Adrenal gland (tissue), 12 donors: ENCODE results near the gene TBC1D14. TPM values are rescaled to one million over a fixed set of nuclear protein-coding genes. Genes with fewer than 3 reads are reported as not detected.
"Not testable (repeated sequence)": the region's sequence is repeated elsewhere in the genome, so short reads cannot be mapped to it uniquely, and the experiment has no call there.

Source experiments
- DNase-seq, 7 donors: peaks; one replicate each; pipeline ENCODE4 v3.0.0-alpha.2; 2019 to 2020
- H3K27ac ChIP-seq, 5 donors: fragments of 200-600 bp; sonication (generic) in 4 of 5; 1 replicate in 3 of 5; 2 replicates in 2 of 5; pipeline versions ENCODE4 v1.5.1 to v1.8.0; 2016 to 2020; ENCODE audit warnings: mild to moderate bottlenecking in 1 of 5
- H3K27me3 ChIP-seq: fragments of 200-600 bp; 2 replicates; pipeline ENCODE4 v1.8.0; 2021
- H3K36me3 ChIP-seq, 2 donors: fragments of 200-600 bp; replicated peaks in 1 of 2; 1 replicate in 1 of 2; 2 replicates in 1 of 2; pipeline versions ENCODE4 v1.5.1 to v1.8.0; 2018 to 2022
- H3K4me1 ChIP-seq, 2 donors: fragments of 200-600 bp; replicated peaks in 1 of 2; 1 replicate in 1 of 2; 2 replicates in 1 of 2; pipeline versions ENCODE4 v1.5.1 to v1.8.0; 2018 to 2021
- H3K4me3 ChIP-seq, 4 donors: fragments of 200-600 bp; sonication (generic) in 3 of 4; one replicate each; pipeline ENCODE4 v1.5.1; 2016 to 2018
- H3K9me3 ChIP-seq, 3 donors: fragments of 200-600 bp; sonication (generic) in 1 of 3; replicated peaks in 1 of 3; 1 replicate in 2 of 3; 2 replicates in 1 of 3; pipeline versions ENCODE4 v1.5.1 to v1.8.0; 2016 to 2021
- CTCF ChIP-seq, 6 experiments: fragments of 450-650 bp in 4 of 6; fragments of 200-600 bp in 2 of 6; sonication (generic) in 1 of 6; IDR thresholded peaks; 1 replicate in 5 of 6; 2 replicates in 1 of 6; pipeline versions ENCODE4 v1.5.1 to v1.8.0; 2016 to 2021; ENCODE audit warnings: antibody characterized with exemption in 6 of 6, mild to moderate bottlenecking in 2 of 6, moderate library complexity in 1 of 6
- POLR2A ChIP-seq, 2 donors: fragments of 450-650 bp; IDR thresholded peaks; one replicate each; pipeline ENCODE4 v1.6.1; 2017; ENCODE audit warnings: antibody characterized with exemption in 2 of 2, mild to moderate bottlenecking in 2 of 2, moderate library complexity in 1 of 2
- WGBS, 4 donors: extraction: QIAGEN DNeasy Blood & Tissue Kit in 2 of 4; methylation state at CpG; one replicate each; pipeline versions ENCODE4 v1.1.5 to v1.1.7; 2013 to 2017; 5-methylcytosine and 5-hydroxymethylcytosine counted together
- intact Hi-C, 2 donors: fragments of 100-400 bp; cut with DNase I; formaldehyde crosslinking; loops; one replicate each; pipeline versions ENCODE4 v1.14.1 to v1.15.0; 2022 to 2023
- polyA plus RNA-seq, 3 donors: library from polyadenylated mRNA; stranded (reverse); fragments of 200-250 nt in 2 of 3; fragments of 350-450 nt in 1 of 3; fragmentation: Illumina TruSeq in 1 of 3; extraction: RNeasy Lipid Tissue Mini Kit (QIAGEN cat#74804) in 1 of 3; gene quantifications; one replicate each; pipeline ENCODE4 v1.2.3, GENCODE V29; 2013 to 2014
- total RNA-seq, 9 donors: library from RNA; depleted of rRNA in 4 of 9; stranded (reverse); fragments of >200 nt in 4 of 9; fragments of 120-200 nt in 1 of 9; fragmentation: NEBNext Ultra II Directional in 1 of 9; extraction: Animal tissue kit (Norgen Biotek cat#: 25700) in 1 of 9; gene quantifications; one replicate each; pipeline versions ENCODE4 v1.1.0 to v1.2.4, GENCODE V29; 2013 to 2023
- donor health status: healthy with polysubstance abuse.
- donor health status: Bipolar disorder and iron deficiency.
- donor health status: DM: yes; HTN: yes; CAD: no.
- donor health status: DM: no; HTN: no; CAD: no.
- donor health status: DM: no; HTN: no; CAD: no.
- donor health status: DM: yes; HTN: yes; CAD: no.

TBC1D14 gene
- total and polyA plus RNA-seq, 12 donors, result 24.9 to 110 (median 83.0) TPM

GRCh38 chr4:6890358-6890757 lies 19.3 kb upstream of the TBC1D14 start:
- intact Hi-C loops, result no loop called here
- H3K4me3 ChIP-seq, result no peak overlapping the region
- H3K27me3 ChIP-seq, result no peaks in the 10 kb centered on the region
- no peaks in the 10 kb centered on the region for H3K9me3 ChIP-seq
- no peaks in the 10 kb centered on the region for H3K36me3 ChIP-seq
- no peak for DNase-seq
- no peak overlapping the region for H3K27ac ChIP-seq
- TF ChIP-seq CTCF (IDR thresholded peaks at IDR 0.05), result no peak
- TF ChIP-seq POLR2A (IDR thresholded peaks at IDR 0.05), result no peak
- H3K4me1 ChIP-seq, result peaks cover 27 to 46% of the 10 kb centered on the region in 2 donors
- 95 to 100% (median 98%) methylated on average over 3 of the region's 3 CpGs for WGBS, 4 donors

- DNase-seq, intact Hi-C loops, H3K4me3 ChIP-seq, H3K36me3 ChIP-seq, H3K27me3 ChIP-seq, H3K9me3 ChIP-seq: not testable (repeated sequence)
- WGBS, 4 donors, result 92 to 95% (median 93%) methylated on average over 7 to 9 of the region's 9 CpGs
- peaks cover 24 to 40% of the 10 kb centered on the region in 2 donors for H3K4me1 ChIP-seq
- H3K27ac ChIP-seq, result peak overlapping the region in 1 of 5 donors; percentile 72
Observed at GRCh38 chr4:6890971-6891370, 18.7 kb upstream of the TBC1D14 start.

DNA sequence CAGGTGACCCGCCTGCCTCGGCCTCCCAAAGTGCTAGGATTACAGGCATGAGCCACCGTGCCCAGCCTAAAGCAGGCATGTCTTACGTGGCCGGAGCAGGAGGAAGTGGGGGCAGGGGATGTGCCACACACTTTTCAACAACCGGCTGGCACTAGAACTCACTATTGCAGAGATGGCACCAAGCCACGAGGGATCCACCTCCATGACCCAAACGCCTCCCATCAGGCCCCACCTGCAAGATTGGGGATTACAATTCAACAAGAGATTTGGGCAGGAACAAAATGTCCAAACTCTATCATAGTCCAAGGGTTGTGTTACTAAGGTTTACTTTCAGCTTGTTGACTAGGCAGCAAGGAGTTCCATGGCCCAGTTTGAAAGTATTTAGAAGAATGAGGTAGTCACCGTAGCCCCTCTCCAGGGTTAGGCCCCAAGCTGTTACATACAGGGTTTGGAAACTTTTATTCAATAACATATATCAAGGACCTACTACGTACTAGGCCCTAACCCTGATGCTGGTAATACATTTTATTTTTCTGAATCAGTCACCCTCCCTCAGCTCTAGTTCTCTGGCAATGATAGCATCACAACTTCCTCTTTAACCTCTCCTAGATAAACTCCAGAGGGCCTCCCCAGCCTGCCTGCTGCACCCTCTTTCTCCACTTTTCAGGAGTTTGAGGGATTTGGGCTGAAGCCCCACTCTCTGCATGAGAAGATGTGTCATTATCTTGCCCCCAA lies 18.0 kb upstream of the TBC1D14 start:
- no peaks in the 10 kb centered on the region for H3K27me3 ChIP-seq
- no peaks in the 10 kb centered on the region for H3K36me3 ChIP-seq
- H3K4me1 ChIP-seq, result peaks cover 18 to 34% of the 10 kb centered on the region in 2 donors
- peak in 2 of 7 donors; percentile 17 to 23 for DNase-seq
- TF ChIP-seq POLR2A (IDR thresholded peaks at IDR 0.05) (no peak), CTCF (IDR thresholded peaks at IDR 0.05) (no peak)
- H3K9me3 ChIP-seq, result no peaks in the 10 kb centered on the region
- intact Hi-C loops, result no loop called here
- no peak overlapping the region for H3K4me3 ChIP-seq
- 71 to 86% (median 79%) methylated on average over 4 to 10 of the region's 10 CpGs for WGBS, 4 donors
- peak overlapping the region in 3 of 5 donors; percentile 18 to 72 (median 55) for H3K27ac ChIP-seq

- intact Hi-C loops, result no loop called here
- H3K9me3 ChIP-seq, result no peaks in the 10 kb centered on the region
- no peaks in the 10 kb centered on the region for H3K36me3 ChIP-seq
- WGBS, 4 donors, result 11 to 19% (median 15%) methylated on average over 14 to 20 of the region's 20 CpGs
- TF ChIP-seq CTCF (IDR thresholded peaks at IDR 0.05) (peak in 5 of 6 experiments; percentile 13 to 41 (median 28)), POLR2A (IDR thresholded peaks at IDR 0.05) (no peak)
- peaks cover 13 to 26% of the 10 kb centered on the region in 2 donors for H3K4me1 ChIP-seq
- H3K4me3 ChIP-seq, result peak overlapping the region in 1 of 4 donors; percentile 12
- H3K27ac ChIP-seq, result peak overlapping the region in 3 of 5 donors; percentile 18 to 72 (median 55)
- DNase-seq, result peak; percentile 60 to 87 (median 79)
- H3K27me3 ChIP-seq, result no peaks in the 10 kb centered on the region
Observed at GRCh38 chr4:6892190-6892908, 17.3 kb upstream of the TBC1D14 start.
